HG02763 (cell line): ENCODE results near the gene ERVK3-1.
"Not testable (repeated sequence)": the region's sequence is repeated elsewhere in the genome, so short reads cannot be mapped to it uniquely, and the experiment has no call there.

ENCODE experiments used
- ATAC-seq: cut with Tn5 transposase; IDR thresholded peaks from one replicate; pipeline ENCODE4 v1.9.1; 2021; ENCODE audit warnings: mild to moderate bottlenecking, moderate library complexity; ENCODE audit not compliant: unreplicated experiment

The ERVK3-1 gene

DNA sequence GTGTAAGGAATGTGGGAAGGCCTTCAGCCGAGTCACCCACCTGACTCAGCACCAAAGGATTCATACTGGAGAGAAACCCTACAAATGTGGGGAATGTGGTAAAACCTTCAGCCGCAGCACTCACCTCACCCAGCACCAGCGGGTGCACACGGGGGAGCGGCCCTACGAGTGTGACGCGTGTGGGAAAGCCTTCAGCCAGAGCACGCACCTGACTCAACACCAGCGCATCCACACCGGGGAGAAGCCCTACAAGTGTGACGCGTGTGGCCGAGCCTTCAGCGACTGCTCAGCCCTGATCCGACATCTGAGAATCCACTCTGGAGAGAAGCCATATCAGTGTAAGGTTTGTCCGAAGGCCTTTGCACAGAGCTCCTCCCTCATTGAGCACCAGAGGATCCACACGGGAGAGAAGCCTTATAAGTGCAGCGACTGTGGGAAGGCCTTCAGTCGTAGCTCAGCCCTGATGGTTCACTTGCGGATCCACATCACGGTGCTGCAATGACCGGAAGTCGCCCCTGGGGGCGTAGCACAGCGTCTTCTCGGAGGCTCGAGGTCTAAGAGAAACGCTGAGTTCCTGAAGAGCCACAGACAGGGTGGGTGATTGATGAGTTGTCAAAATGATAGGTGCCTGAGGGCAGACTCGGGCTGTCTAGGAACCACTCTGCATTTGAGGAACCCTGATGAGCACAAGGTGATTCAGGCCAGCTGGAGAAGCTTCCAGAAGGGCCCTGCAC is 33.8 kb downstream of the ERVK3-1 start:
- ATAC-seq, result no peak

GRCh38 chr19:58345558-58345957 is 40.4 kb downstream of the ERVK3-1 start:
- no peak for ATAC-seq

DNA sequence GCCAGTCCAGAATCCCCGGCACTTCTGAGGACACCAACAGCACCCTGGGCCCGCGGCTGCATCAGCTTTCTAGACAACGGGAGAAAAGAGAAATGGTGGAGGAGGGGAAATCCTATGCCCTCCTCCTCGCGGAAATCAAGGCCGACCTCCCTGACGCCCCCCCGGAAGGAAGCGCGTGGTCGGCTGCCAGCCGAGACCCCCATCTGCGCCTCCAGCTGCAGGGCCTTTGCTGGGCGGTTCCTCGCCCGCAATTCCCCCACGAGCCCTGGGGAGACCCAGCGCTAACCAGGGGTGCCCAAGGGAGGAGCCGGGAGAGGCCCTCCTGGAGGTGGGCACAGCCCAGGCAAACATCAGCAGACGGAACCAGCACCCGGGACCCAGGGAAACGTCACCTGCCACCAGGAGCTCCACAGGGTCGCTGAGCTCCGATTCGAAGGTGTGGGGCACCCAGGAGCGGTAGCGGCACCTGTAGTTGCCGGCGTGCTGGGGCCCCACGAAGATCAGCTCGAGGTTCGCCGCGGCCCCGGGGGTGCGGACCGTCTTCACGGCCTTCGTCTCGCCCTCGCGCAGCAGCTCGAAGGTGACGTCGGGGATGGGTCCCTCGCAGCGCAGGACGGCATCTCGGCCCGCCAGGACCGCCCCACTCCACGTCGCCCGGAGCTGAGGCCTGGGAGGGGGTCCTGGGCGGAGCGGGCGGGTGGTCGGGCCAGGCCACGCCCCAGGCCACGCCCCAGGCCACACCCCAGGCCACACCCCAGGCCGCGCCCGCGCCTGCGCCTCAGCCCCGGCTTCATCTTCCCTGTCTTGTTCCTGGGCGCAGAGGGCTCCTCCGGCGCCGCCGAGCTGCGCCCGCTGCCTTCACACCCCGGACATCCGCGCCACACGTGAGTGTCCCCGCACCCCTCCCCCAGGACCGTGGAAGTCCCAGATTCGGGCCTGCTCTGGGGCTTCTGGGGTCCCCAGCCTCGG is 42.1 kb downstream of the ERVK3-1 start:
- ATAC-seq, result peak; percentile 82

DNA sequence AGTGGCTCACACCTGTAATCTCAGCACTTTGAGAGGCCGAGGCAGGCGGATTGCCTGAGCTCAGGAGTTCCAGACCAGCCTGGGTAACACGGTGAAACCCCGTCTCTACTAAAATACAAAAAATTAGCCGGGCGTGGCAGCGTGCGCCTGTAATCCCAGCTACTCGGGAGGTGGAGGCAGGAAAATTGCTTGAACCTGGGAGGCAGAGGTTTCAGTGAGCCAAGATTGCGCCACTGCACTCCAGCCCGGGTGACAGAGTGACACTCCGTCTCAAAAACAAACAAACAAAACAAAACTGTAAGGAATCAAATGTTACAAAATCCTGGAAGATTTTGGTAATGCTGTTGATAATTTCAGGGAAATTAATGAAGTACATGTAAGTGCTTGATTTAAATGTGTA is 42.9 kb downstream of the ERVK3-1 start:
- not testable (repeated sequence) for ATAC-seq

- ATAC-seq, result no peak
Observed at GRCh38 chr19:58349590-58349989, 44.4 kb downstream of the ERVK3-1 start.

GRCh38 chr19:58350001-58350861 is 45.1 kb downstream of the ERVK3-1 start:
- no peak for ATAC-seq

- ATAC-seq, result no peak
Observed at GRCh38 chr19:58350871-58351557, 45.8 kb downstream of the ERVK3-1 start.

DNA sequence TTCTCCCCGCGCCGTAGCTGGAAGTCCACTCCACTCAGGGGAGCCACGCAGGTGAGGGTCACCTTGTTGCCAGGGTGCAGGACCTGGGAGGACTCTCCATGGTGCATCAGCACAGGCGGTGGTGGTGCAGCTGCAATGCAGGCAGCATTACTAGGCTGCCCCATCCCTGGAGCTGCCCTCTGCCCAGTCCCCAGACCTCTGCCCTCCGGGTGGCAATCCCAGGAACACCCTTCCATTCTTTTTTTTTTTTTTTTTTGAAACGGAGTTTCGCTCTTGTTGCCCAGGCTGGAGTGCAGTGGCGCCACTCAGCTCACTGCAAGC is 46.3 kb downstream of the ERVK3-1 start:
- no peak for ATAC-seq

- no peak for ATAC-seq
Observed at GRCh38 chr19:58351990-58352755, 47.0 kb downstream of the ERVK3-1 start.

DNA sequence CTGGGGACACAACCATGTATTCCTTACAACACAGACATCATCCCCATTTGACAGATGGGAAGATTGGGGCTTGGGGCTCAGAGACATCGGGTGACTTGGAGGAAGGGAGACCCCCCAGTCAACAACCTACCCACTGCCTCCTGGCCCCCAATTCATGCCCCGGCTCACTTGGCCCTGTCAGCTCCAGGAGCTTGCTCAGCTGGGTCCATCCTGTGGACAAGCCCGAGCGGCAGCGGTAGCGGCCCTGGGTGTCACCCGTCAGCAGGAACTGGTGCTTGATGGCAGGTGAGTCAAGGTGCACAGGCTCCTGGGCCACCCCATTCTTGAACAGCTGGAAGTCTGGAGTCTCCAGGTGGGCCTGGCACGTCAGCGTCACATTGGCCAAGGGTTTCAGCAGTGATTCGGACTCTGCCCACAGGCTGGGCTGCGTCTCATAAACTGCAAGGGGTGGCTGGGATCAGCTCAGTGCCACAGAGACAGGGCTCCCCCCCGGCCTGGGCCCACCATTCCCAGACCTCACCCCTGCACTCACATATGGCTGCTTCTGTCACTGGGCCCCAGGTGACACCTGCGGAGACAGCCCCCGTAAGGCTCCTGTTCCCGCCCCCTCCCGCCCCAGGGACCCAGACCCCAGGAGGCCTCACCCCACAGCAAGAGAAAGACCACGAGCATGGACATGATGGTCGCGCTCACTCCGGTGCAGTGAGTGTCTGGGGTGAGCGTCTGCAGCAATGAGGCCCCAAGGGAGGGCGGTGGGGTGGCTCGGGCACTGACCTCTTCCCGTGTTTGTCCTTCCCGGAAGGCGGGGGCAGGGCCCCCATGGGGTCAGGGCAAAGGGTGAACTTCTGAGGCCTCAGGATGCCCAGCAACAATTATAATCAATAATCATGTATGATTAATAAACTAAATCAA is 47.8 kb downstream of the ERVK3-1 start, which contains the start of gene A1BG:
A1BG (minus strand) TSS at position 733 of the 912 bp plus-strand sequence; CDS start at position 678, 55 bp downstream.
- ATAC-seq, result no peak

GRCh38 chr19:58353717-58354477 is 48.7 kb downstream of the ERVK3-1 start:
- ATAC-seq, result no peak

GRCh38 chr19:58354478-58355030 is 49.4 kb downstream of the ERVK3-1 start:
- no peak for ATAC-seq

- no peak for ATAC-seq
Observed at GRCh38 chr19:58355215-58355796, 50.1 kb downstream of the ERVK3-1 start.

GRCh38 chr19:58355908-58356765 is 51.0 kb downstream of the ERVK3-1 start:
- ATAC-seq, result no peak

GRCh38 chr19:58356766-58357480 is 51.7 kb downstream of the ERVK3-1 start:
- ATAC-seq, result no peak
